Caki2 (cell line): Measurements from ENCODE around the gene LECT2. TPM values are rescaled to one million over a fixed set of nuclear protein-coding genes. Genes with fewer than 3 reads are reported as not detected.

ENCODE experiments used
- DNase-seq: peaks from one replicate; pipeline ENCODE4 v3.0.0-alpha.2; 2015; ENCODE audit warnings: low read depth
- in situ Hi-C: cut with HindIII; loops from 2 replicates; pipeline ENCODE4 v1.10.0; 2016; ENCODE audit warnings: low sequenced_read_pairs, low pct_unique_long_range_greater_than_20kb, mixed read lengths
- total RNA-seq: library from RNA; depleted of rRNA; stranded (reverse); fragments of >200 nt; shearing (Covaris generic); gene quantifications from 2 replicates; pipeline ENCODE4 v1.2.3, GENCODE V29; 2014; ENCODE audit warnings: low replicate concordance; rRNA removed

The LECT2 gene
- not detected in 2 replicates for total RNA-seq

DNA sequence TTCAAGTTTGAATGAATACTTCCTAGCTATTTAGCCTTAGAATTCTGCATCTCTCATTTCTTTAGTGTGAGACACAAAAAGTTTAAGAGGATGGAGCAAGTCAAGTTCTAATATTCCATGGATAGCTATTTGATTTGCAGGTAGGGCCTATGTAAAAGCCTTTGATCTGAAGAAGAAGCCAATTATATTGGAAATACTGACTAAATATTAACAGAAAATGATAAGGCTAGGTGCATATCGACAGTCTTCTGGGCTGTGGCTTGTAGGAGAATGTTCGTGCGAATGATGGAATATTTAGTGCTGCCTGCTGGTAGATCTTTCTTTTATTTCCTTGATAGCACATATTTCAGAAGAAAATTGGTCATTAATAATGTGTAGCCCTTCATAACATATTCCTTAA lies at the start of gene LECT2:
TSS of gene LECT2 (minus strand) at position 85 of the 400 bp plus-strand sequence. CDS start 150 bp downstream, outside the sequence.
- no peak for DNase-seq
- in situ Hi-C loops = no loop called here

DNA sequence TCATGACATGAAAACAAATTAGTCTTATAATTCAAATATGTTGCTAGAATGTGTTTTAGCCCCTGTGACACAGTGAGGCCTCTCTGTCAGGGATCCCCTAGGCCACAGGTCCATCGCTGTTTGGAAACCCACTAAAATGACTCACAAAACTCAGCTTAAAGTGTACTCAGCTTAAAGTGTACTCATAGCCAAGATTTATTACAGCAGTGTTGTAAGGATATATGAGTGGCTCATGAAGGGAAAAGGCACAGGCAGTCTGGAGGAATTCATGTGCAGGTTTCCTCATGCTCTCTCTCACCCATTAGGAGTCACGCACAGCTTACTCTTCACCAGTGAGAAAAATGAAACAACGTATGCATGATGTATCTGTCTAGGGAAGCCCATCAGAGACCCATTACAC lies 49.7 kb upstream of the LECT2 start:
- in situ Hi-C loops = no loop called here
- no peak for DNase-seq

DNA sequence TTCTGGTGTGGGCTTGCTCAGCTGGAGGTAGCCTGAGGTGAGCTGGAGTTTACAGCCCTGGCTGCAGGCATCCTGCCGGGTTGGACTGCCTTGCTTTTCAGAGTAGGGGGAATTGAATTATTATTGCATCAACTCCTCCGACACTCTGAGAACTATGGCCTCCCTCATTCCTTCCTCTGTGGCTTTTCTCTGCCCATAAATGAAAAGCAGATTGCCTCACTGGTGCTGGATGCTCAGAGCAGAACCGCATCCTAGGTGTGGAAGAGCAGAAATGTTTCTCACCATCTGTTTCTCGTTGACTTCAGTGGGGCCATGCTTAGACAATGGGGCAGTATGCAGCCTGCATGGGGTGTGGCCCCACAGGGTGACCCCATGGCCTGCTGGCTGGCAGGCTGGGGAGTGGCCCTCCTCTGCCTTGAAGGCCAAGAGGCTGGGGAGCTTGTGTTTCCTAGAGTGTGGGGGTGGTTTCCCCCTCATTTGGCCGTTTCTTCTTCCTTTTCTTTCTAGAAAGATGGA lies 46.7 kb upstream of the LECT2 start:
- in situ Hi-C loops = no loop called here
- no peak for DNase-seq

DNA sequence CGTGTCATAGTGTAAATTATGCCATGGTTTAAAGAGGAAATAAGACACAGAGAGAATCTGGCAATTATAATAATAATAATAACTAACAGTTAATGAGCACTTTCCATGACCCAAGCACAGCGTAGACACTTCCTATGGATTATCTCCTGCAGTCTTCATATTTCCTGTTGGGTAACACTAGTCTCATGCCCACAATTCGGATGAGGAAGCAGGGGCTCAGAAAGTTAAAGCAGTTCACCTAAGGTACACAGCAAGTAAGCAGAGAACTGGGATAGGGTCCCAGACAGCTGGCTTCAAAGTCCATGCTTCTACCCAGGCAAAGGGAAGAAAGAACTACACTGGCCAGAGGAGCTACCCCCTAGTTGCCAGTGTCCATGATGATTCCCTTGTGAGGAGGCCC lies 46.1 kb upstream of the LECT2 start:
- DNase-seq = no peak
- in situ Hi-C loops = no loop called here

DNA sequence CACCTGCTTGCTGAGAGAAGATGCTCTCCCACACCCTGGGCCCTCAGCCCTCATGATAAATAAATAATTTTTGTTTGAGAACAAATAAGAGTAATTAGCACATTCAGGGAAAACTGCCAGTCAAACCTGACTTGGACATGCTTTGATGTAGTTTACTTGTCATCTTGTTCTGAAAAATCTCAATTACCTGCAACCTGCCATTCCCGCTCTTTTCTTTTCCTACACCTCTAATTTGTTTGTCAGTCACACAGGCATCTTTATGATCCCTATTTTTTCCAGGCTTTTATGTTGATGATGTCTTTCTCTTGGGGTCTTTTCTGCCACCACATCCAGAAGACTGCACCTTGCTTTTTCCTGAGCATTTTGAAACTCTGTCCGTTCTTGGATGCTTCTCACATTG lies 45.4 kb upstream of the LECT2 start:
- DNase-seq = no peak
- in situ Hi-C loops = no loop called here

DNA sequence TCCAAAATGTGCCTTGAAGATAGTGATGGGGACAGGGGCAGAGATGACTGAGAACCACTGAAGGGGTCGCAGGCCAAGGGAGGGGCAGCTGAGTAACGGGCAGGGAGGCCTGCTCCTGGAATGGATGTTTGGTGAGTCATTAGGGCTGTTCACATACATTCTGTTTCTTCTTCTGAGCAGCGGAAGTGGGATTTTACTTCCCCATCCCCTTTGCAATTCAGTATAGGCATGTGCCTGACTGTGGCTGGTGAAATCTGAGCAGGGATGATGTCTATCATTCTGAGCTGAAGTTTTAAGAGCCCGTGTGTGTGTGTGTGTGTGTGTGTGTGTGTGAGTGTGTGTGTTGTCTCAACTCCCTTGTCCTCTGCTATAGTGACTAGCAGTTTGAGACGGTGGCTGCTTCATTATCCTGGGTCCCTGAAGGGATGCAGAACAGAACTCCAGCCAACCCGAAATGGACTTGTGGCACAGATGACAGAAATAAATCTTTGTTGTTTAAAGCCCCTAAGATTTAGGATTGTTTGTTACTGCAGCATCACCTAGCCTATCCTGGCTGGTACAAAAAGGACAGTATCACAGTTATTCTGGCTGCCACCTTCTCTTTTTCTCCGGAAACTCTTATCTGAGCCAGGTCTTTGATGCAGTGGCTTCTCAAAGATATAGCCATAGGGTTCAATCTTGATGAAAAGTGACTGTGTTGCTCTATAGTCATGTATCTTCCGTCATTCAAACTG lies 44.8 kb upstream of the LECT2 start:
- DNase-seq = no peak
- in situ Hi-C loops = no loop called here

DNA sequence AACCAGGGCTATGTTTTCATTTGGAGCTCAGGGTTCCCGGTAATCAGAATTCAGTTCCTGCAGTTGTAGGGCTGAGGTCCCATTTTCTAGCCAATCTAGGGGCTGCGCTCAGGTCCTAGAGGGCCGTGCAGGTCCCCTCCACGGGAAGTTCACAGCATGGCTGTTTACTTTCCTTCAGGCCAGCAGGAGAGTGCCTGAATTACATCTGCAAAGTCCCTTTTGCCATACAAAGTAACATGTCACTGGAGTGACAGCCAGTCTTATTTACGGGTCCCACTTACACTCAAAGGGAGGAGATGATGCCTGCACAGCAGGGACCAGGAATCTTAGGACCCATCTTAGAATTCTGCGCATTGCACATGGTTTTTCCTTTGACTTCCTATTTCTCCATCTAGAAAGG lies 44.1 kb upstream of the LECT2 start:
- in situ Hi-C loops = no loop called here
- DNase-seq = no peak

DNA sequence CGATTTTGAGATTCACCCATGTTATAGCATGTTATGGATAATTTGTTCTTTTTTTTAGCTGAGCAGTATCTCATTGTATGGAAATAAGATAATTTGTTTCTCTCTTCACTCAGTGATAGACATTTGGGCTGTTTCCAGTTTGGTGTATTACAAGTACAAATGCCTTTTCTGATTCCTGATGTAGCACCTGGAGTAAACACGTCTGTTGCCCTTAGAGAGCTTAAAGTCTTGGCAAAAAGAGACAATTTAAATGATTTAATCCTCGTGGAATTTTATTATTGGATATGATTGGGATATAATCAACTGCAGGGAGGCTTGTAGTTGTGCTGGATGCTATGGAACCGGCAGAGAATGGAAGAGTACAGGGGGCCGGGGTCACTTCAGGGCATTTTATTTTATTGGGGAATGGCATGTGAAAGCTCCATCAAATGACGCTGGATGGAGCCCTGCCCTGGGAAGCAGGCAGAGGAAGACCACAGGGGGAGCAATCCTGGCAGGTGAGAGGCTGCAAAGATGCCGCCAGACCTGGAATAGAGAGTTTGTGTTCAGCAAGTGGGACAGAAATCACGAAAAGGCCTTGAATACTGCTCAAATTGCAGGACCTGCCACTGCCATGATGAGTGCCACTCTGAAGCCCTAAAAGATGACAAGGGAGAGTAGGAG lies 43.0 kb upstream of the LECT2 start:
- in situ Hi-C loops = no loop called here
- DNase-seq = no peak

DNA sequence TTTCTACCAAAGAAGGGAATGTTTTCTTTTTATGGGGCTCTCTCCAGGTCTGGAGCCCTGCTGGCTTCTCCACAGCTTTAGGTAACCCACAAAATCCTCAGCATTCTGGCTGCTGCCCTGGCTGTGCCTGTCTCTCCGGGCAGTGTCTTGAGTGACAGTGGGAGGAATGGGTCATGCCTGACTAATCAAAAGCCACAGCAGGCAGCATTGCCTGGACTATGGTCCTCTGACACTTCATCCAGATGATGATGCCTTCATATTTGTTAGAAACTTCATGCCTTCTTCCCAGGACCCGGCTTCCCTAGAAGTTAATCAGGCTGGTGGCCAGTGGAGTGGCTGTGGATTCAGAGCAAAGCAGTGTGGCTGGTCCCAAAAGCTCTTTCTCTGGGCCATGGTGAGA lies 41.8 kb upstream of the LECT2 start:
- no peak for DNase-seq
- in situ Hi-C loops = no loop called here

DNA sequence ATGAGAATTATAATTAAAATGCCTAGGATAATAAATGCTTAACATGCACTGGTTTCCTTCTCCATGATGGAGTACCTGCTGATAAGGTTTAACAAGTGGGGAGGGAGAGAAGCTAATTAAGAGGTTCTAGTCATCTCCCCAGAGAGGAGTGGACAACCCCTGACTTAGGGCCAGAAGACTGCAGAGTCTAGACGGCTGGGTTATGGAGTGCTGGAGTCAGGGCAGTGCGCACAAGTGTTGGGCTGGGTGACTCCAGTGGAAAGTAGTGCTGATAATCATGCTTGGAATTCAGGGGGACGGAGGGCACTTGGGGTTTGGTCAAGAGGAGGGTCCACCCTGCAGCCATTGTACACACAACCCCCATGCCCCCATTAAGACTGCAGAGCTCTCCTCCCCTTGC lies 41.2 kb upstream of the LECT2 start:
- no peak for DNase-seq
- in situ Hi-C loops = no loop called here

DNA sequence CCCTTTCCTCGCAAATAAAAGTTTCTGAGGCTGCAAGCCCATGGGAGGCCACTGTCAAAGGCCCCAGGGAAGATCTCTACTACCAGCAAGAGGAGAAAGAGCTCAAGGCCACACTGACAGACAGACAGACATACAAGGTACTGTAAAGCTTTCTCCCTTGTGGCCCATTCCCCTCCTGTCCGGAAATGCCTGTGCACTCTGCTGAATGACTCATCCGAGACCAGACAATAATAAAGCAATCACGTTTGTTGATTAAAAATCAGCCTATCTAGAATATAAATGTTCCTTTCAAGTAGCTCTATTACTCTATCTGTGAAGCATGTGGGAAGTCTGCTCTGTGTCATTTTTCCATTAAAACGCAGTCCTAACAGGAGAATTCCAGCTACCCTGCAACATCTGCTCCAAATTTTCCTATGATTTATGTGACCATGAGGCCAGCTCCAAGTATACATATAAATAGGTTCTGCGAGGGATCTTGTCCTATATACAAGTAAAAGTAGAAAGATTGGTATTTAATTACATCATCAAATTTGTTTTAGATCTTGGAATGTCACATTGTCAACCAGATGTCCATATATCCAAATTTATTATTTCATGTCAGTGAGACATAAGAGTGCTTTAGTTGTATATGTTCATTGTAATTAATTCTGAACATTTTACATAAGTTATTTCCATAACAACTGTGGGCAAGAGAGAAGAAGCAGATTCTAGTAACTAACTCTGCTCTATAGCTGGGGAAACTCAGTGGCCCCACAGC lies 39.3 kb upstream of the LECT2 start:
- no peak for DNase-seq
- in situ Hi-C loops = no loop called here

DNA sequence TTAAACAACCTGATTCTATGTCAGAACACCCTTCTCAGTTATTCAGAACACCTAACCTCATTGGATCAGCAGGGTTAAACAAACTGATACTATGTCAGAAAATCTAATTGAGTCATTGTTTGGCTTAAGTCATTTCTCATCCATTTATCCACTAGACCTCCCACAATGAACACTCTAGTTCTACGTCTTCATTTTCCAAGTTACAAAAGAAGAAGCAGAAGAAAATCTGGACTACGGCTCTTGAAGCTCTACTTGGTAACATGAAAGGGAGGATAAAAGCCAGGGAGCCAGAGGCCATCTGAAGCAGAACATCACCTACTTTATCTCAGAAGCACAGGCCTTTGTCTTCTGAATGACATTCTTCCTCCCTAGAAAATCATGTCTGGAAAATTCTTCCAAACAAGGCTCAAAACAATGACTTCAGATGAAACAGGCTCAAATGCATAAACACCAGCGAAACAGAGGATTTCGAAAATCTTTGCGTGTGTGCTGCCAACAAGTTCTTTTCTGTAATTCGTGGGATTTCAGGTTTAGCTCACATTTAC lies 38.6 kb upstream of the LECT2 start:
- DNase-seq = no peak
- in situ Hi-C loops = no loop called here

DNA sequence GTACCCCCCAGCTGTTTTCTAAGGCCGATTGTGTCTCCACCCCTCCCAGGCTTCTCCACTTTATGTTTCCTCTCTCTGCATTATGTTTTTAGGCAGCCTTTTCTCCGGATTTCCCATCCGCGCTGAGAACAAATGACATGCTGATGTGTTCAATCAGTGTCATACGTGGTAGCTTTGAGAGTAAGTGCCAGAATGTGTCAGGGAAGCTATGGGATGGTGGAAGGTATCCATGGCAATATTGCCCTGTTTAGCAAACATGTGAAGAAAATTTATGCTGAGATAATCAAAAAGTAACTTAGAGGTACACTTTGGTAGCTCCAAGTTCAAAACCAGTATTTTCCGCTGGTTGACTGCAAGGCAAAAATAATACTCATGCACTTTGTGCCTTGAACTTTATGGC lies 36.6 kb upstream of the LECT2 start:
- DNase-seq = no peak
- in situ Hi-C loops = no loop called here

DNA sequence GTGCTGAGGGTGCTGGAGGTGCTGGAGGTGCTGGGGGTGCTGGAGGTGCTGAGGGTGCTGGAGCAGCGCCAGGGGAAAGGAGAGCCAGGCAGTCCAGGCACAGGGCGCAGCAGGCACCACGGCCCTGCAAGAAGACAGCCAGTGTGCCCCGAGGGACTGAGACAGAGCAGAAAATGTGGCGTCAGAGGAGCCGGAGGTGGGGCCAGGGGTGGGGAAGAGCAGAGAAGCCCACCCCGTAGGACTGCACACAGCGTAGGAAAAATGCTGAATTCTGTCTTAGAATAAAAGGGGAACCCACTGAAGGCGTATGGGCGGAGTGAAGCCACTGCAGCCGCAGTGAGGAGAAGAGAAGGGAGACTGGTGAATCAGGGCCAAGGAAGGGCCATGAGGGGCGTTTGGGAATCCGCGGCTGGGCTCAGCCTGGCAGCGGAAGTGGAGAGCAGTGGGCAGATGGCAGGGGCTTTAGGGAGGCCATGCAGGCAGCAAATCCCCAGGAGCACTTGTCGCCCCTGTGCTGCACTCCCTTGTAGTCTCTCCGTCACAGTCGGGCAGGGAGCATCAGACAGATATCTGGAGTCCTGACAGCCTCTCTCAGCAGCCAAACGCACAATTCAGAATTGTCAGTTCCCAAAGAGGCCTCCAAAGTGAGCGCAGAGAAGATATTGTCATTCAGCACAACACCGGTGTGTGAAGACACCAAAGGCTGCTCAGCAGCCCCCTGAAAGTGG lies 35.9 kb upstream of the LECT2 start:
- no peak for DNase-seq
- in situ Hi-C loops = no loop called here

DNA sequence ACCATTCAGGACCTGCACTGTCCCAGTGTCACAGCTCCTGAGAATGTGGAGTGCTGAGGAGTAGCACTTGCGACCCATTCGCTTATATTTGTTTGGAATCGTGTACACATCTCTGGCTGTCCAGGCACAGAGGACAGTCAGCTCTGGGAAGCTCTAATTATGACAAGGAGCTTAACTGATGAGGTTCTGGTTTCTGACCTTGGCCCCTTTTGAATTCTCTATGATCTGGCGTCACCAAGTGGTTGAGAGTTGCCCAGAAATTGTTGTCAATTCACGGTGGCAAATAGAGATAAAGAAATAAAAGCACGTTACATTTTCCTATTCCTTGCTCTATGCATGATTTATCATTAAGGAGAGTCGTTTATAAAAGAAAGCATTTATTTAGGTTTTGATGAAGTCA lies 34.9 kb upstream of the LECT2 start:
- DNase-seq = no peak
- in situ Hi-C loops = no loop called here

DNA sequence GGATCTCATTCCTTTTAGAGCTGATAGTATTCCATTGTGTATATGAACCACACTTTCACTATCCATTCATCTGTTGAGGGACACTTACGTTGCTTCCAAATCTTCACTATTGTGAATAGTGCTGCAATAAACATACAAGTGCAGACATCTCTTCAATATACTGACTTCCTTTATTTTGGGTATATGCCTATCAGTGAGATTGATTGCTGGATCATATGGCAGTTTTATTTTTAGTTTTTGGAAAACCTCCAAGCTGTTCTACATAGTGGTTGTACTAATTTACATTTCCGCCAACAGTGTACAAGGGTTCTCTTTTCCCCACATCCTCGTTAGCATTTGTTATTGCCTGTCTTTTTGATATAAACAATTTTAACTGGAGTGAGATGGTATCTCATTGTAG lies 33.8 kb upstream of the LECT2 start:
- in situ Hi-C loops = no loop called here
- DNase-seq = no peak

DNA sequence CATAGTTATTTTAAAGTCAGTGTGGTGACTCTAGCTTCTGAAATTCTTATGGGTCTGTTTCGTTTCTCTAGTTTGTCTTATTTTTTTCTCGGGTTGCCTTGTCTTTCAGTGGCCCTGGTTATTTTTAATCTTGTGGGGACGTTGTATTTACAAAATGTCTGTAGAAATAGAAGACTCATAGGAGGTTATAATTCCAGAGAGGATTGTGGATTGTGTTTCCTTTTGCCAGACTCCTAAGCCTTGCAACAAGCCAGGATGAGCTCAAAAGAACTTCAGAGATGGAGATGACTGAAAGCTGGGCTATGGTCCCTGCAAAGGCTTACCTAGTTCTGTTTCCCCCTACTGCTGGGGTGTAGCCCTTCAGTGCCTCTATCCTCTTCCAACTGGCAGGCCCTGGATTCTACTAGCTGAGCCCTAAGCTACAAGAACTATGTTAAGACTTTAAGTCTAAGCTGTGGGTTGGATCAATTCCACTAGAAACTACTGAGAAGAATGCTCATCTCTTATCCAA lies 32.2 kb upstream of the LECT2 start:
- DNase-seq = no peak
- in situ Hi-C loops = no loop called here

DNA sequence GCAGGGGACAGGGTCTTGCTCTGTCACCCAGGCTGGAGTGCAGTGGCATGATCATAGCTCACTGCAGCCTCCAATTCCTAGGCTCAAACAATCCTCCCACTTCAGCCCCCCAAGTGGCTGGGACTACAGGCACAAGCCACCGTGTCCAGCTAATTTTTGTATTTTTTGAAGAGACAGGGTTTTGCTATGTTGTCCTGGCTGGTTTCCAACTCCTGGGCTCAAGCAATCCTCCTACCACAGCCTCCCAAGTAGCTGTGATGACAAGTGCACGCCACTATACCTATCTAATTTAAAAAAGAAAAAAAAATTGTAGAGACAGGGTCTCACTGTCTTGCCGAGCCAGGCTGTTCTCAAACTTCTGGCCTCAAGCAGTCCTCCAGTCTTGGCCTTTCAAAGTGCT lies 31.6 kb upstream of the LECT2 start:
- DNase-seq = no peak
- in situ Hi-C loops = no loop called here
